K562 (cell line): ENCODE measurements around the gene SDC1. TPM values are rescaled to one million over a fixed set of nuclear protein-coding genes. Genes with fewer than 3 reads are reported as not detected.

Source experiments
- ATAC-seq: fragments of 200-7000 bp; cut with Tn5 transposase; 3 replicates; pipeline ENCODE4 v1.9.1; 2020; ENCODE audit warnings: moderate library complexity
- BruUV-seq: library from RNA; stranded (reverse); fragments of 400-500 nt; replicated peaks from 2 replicates; lab custom pipeline; 2021; lab: Mats Ljungman, UMichigan
- CTCF ChIA-PET: fragments of 300-600 bp; formaldehyde crosslinking; extraction: SDS; loops from one replicate; lab custom pipeline; 2021; ENCODE audit warnings: low intra/inter-chr PET ratio; lab: Yijun Ruan, JAX
- POLR2A ChIA-PET: fragments of 300-600, 350-650 bp; sonication (Branson Sonifier 250); formaldehyde crosslinking; extraction: SDS; loops from one replicate; lab custom pipeline; 2021; ENCODE audit warnings: antibody characterized with exemption, inconsistent platforms; lab: Yijun Ruan, JAX
- DNase-seq, 4 experiments: peaks; one replicate each; pipeline versions ENCODE4 v3.0.0 to v3.0.0-alpha.2; 2011 to 2018; ENCODE audit warnings: low spot score in 3 of 4, mixed read lengths in 3 of 4; ENCODE audit errors: extremely low read depth in 1 of 4
- FAIRE-seq: peaks from 2 replicates; lab custom pipeline; 2011; peaks lifted over from hg19 to GRCh38; lab: Jason Lieb, UNC
- H2AFZ ChIP-seq: 2 replicates; pipeline ENCODE4 v1.6.0; 2011; ENCODE audit warnings: low read depth, low read length, control low read depth, inconsistent platforms
- H3K27ac ChIP-seq: fragments of 200-600 bp; 3 replicates; pipeline ENCODE4 v1.8.0; 2011; ENCODE audit warnings: low read depth, mild to moderate bottlenecking, control low read depth, inconsistent platforms, low read length, moderate library complexity, mixed read lengths; ENCODE audit errors: extremely low read depth
- H3K27me3 ChIP-seq, 2 experiments: fragments of 300-600 bp in 1 of 2; 2 replicates in 1 of 2; 3 replicates in 1 of 2; pipeline versions ENCODE4 v1.6.0 to v1.8.0; 2011; ENCODE audit warnings: inconsistent platforms in 2 of 2, low read length in 2 of 2, mild to moderate bottlenecking in 1 of 2, mixed read lengths in 1 of 2, moderate library complexity in 1 of 2; ENCODE audit not compliant: control insufficient read depth in 2 of 2, insufficient read depth in 2 of 2
- H3K36me3 ChIP-seq: fragments of 300-600 bp; 3 replicates; pipeline ENCODE4 v1.8.0; 2011; ENCODE audit warnings: mild to moderate bottlenecking, low read length, inconsistent platforms; ENCODE audit not compliant: control insufficient read depth, insufficient read depth
- H3K4me1 ChIP-seq, 2 experiments: fragments of 200-600 bp in 1 of 2; replicated peaks in 1 of 2; 2 replicates in 1 of 2; 3 replicates in 1 of 2; pipeline versions ENCODE4 v1.5.1 to v1.8.0; 2011; ENCODE audit warnings: inconsistent platforms in 2 of 2, low read length in 2 of 2, mild to moderate bottlenecking in 1 of 2, mixed read lengths in 1 of 2, moderate library complexity in 1 of 2; ENCODE audit not compliant: control insufficient read depth in 2 of 2, insufficient read depth in 2 of 2
- H3K4me2 ChIP-seq: 2 replicates; pipeline ENCODE4 v1.6.1; 2011; ENCODE audit warnings: low read length, control low read depth, inconsistent platforms, mixed read lengths; ENCODE audit not compliant: insufficient read depth
- H3K4me3 ChIP-seq: fragments of 200-600 bp; sonication (generic), shearing (Covaris generic); 2 replicates; pipeline ENCODE4 v1.5.1; 2016; ENCODE audit warnings: control low read depth, inconsistent platforms
- H3K79me2 ChIP-seq: fragments of 200-600 bp; 3 replicates; pipeline ENCODE4 v1.8.0; 2011; ENCODE audit warnings: low read length, inconsistent platforms; ENCODE audit not compliant: control insufficient read depth, insufficient read depth
- H3K9ac ChIP-seq, 2 experiments: 2 replicates each; pipeline versions ENCODE4 v1.6.0 to v1.6.1; 2011; ENCODE audit warnings: low read depth in 2 of 2, low read length in 2 of 2, control low read depth in 1 of 2, inconsistent platforms in 1 of 2, mild to moderate bottlenecking in 1 of 2, mixed read lengths in 1 of 2; ENCODE audit not compliant: insufficient read depth in 1 of 2
- H3K9me1 ChIP-seq: one replicate; pipeline ENCODE4 v1.6.0; 2011; ENCODE audit warnings: inconsistent platforms, mild to moderate bottlenecking, low read length, moderate library complexity; ENCODE audit not compliant: control insufficient read depth, insufficient read depth
- H3K9me3 ChIP-seq: replicated peaks from 2 replicates; pipeline ENCODE4 v1.5.1; 2011; ENCODE audit warnings: low read depth, low read length, inconsistent platforms; ENCODE audit not compliant: control insufficient read depth, insufficient read depth
- H4K20me1 ChIP-seq: replicated peaks from 2 replicates; pipeline ENCODE4 v1.6.1; 2011; ENCODE audit warnings: low read length, inconsistent platforms, mixed read lengths; ENCODE audit not compliant: control insufficient read depth, insufficient read depth
- CXXC5 ChIP-seq: fragments of 250-450 bp; sonication (Bioruptor Pico); IDR thresholded peaks from 2 replicates; pipeline ENCODE4 v1.8.0; 2022; ENCODE audit warnings: inconsistent platforms, mild to moderate bottlenecking, moderate library complexity
- FOXK1 ChIP-seq: sonication (generic); formaldehyde crosslinking; IDR thresholded peaks from 2 replicates; pipeline ENCODE4 v1.8.0; 2022; ENCODE audit warnings: missing genetic modification reagents, mild to moderate bottlenecking, borderline replicate concordance
- MYNN ChIP-seq, 2 experiments: sonication (generic); formaldehyde crosslinking in 1 of 2; IDR thresholded peaks; 2 replicates each; pipeline versions ENCODE4 v1.5.0 to v1.6.1; 2016 to 2020; ENCODE audit warnings: antibody characterized with exemption in 1 of 2, missing genetic modification reagents in 1 of 2
- RBBP5 ChIP-seq: fragments of 200-600 bp; sonication (generic); IDR thresholded peaks from 2 replicates; pipeline ENCODE4 v1.6.1; 2012; ENCODE audit warnings: borderline replicate concordance, mild to moderate bottlenecking, low read length, control low read depth, inconsistent platforms; ENCODE audit not compliant: insufficient read depth, poor library complexity, severe bottlenecking
- SREBF2 ChIP-seq: sonication (generic); formaldehyde crosslinking; IDR thresholded peaks from 2 replicates; pipeline ENCODE4 v1.4.0; 2020; ENCODE audit warnings: mild to moderate bottlenecking, missing genetic modification reagents
- STAG1 ChIP-seq: sonication (generic); formaldehyde crosslinking; IDR thresholded peaks from 2 replicates; pipeline ENCODE4 v1.5.0; 2020; ENCODE audit warnings: missing genetic modification reagents, borderline replicate concordance
- ZNF583 ChIP-seq: fragments of 250-450 bp; sonication (Bioruptor Pico); IDR thresholded peaks from 2 replicates; pipeline ENCODE4 v1.4.0; 2020
- ZNF639 ChIP-seq, 2 experiments: fragments of 200-800 bp in 1 of 2; sonication (Bioruptor generic) in 1 of 2; sonication (generic) in 1 of 2; formaldehyde crosslinking in 1 of 2; IDR thresholded peaks in 1 of 2; conservative IDR thresholded peaks in 1 of 2; 2 replicates each; pipeline versions ENCODE4 v1.5.0 to v1.6.1; 2016 to 2020; ENCODE audit warnings: missing compliant biosample characterization in 1 of 2, missing genetic modification characterization in 1 of 2, missing genetic modification reagents in 1 of 2
- WGBS: fragments of 100-300 bp; shearing (Covaris generic); methylation state at CpG from one replicate; pipeline ENCODE4 v1.1.6; 2016; ENCODE audit warnings: low coverage, mixed read lengths; ENCODE audit not compliant: insufficient coverage; ENCODE audit errors: missing lambda C conversion rate; 5-methylcytosine and 5-hydroxymethylcytosine counted together
- in situ Hi-C: fragments of 300-500 bp; cut with MboI; formaldehyde crosslinking; loops from 4 replicates; pipeline ENCODE4 v1.15.0; 2018; ENCODE audit warnings: inconsistent platforms, mixed read lengths
- intact Hi-C: fragments of 100-400 bp; cut with micrococcal nuclease; formaldehyde crosslinking; loops from 2 replicates; pipeline ENCODE4 v1.14.2; 2022
- polyA plus RNA-seq, 8 experiments: library from polyadenylated mRNA; depleted of rRNA in 4 of 8; stranded (reverse) in 5 of 8; unstranded in 3 of 8; fragments of >200 nt; fragmentation: Nextera tagmentation in 2 of 8; fragmentation: Illumina TruSeq in 1 of 8; extraction: Ambion mirVana in 2 of 8; extraction: Trizol in 1 of 8; gene quantifications; 2 replicates each; pipeline versions ENCODE4 v1.2.1 to v1.2.3, GENCODE V29; 2011 to 2014; ENCODE audit warnings: inconsistent platforms in 1 of 8, missing spikeins in 1 of 8
- total RNA-seq, 7 experiments: library from RNA; depleted of rRNA in 6 of 7; stranded (reverse); fragments of >200 nt in 6 of 7; fragmentation: Illumina TruSeq in 2 of 7; extraction: Trizol in 2 of 7; gene quantifications; 2 replicates each; pipeline versions ENCODE4 v1.2.1 to v1.2.3, GENCODE V29; 2011 to 2021; ENCODE audit warnings: low replicate concordance in 1 of 7

SDC1 gene
- total and polyA plus RNA-seq, 9 of the 15 experiments (the other 6 are each of a cell fraction or from before 2014, with no cell fraction given), result 0.06 to 2.7 (median 0.49) TPM

GRCh38 chr2:20216130-20217025 is 8.6 kb downstream of the SDC1 start:
- H3K9ac ChIP-seq, result no peak overlapping the region
- peaks cover 0 to 41% of the 10 kb centered on the region in 2 experiments; a peak in 2 of 5 replicates for H3K27me3 ChIP-seq
- ChIA-PET POLR2A (interaction anchor here (0.6 kb wide), 1 partner anchor 187 kb away, joined by 4 read pairs; no protein-coding TSS in a partner anchor), CTCF (no interaction called here)
- H3K27ac ChIP-seq, result no peak overlapping the region
- no peaks in the 10 kb centered on the region for H3K9me1 ChIP-seq
- H3K4me1 ChIP-seq, result peaks cover 4 to 22% of the 10 kb centered on the region in 2 experiments; a peak in 3 of 5 replicates
- FAIRE-seq (no peak), DNase-seq (no peak), ATAC-seq (no peak)
- in situ Hi-C loops (no loop called here), intact Hi-C loops (no loop called here)
- no peaks in the 10 kb centered on the region for H3K79me2 ChIP-seq
- no peak overlapping the region for H3K4me3 ChIP-seq
- TF ChIP-seq ZNF639 (CRISPR knock-in tag; conservative IDR thresholded peaks at IDR 0.05 in 1 of 2, IDR thresholded peaks at IDR 0.05 in 1 of 2), result no peak
- no peak for TF ChIP-seq STAG1 (CRISPR knock-in tag)
- TF ChIP-seq RBBP5, result peak; percentile 10
- no peak for TF ChIP-seq MYNN (IDR thresholded peaks at IDR 0.05)
- no peak for TF ChIP-seq MYNN (CRISPR knock-in tag; IDR thresholded peaks at IDR 0.05)
- no peak for TF ChIP-seq ZNF583 (CRISPR knock-in tag)
- TF ChIP-seq SREBF2 (CRISPR knock-in tag), result no peak
- no peak for TF ChIP-seq FOXK1 (CRISPR knock-in tag)
- no peak for TF ChIP-seq CXXC5
- 16% methylated on average over 16 of the region's 22 CpGs for WGBS
- no peak overlapping the region for H3K4me2 ChIP-seq
- H4K20me1 ChIP-seq, result no peaks in the 10 kb centered on the region
- no peaks in the 10 kb centered on the region for H3K36me3 ChIP-seq
- no TSS peak for BruUV-seq
- H2AFZ ChIP-seq, result no peak overlapping the region
- H3K9me3 ChIP-seq, result no peaks in the 10 kb centered on the region
